MCF 10A (cell line): ENCODE measurements around the gene ANP32B. TPM values are rescaled to one million over a fixed set of nuclear protein-coding genes. Genes with fewer than 3 reads are reported as not detected.

Experiments
- BruUV-seq: library from RNA; stranded (reverse); fragments of 400-500 nt; replicated peaks from 2 replicates; lab custom pipeline; 2021; lab: Mats Ljungman, UMichigan
- CTCF ChIA-PET: fragments of 300-600 bp; sonication (Branson Sonifier 250); formaldehyde crosslinking; extraction: SDS; loops from one replicate; lab custom pipeline; 2021; ENCODE audit warnings: antibody characterized with exemption, inconsistent platforms; lab: Yijun Ruan, JAX
- POLR2A ChIA-PET: fragments of 300-600, 350-650 bp; sonication (Branson Sonifier 250); formaldehyde crosslinking; extraction: SDS; loops from one replicate; lab custom pipeline; 2020; ENCODE audit warnings: antibody characterized with exemption, inconsistent platforms; lab: Yijun Ruan, JAX
- DNase-seq: peaks from one replicate; pipeline ENCODE4 v3.0.0-alpha.2; 2018; ENCODE audit not compliant: unreplicated experiment
- H3K27ac Mint-ChIP-seq: one replicate; pipeline ENCODE4 v1.8.0; 2022; ENCODE audit warnings: mild to moderate bottlenecking, low read depth, mixed read lengths; ENCODE audit not compliant: unreplicated experiment
- H3K27me3 Mint-ChIP-seq: one replicate; pipeline ENCODE4 v1.8.0; 2022; ENCODE audit warnings: mixed read lengths; ENCODE audit not compliant: insufficient read depth, unreplicated experiment
- H3K36me3 Mint-ChIP-seq: one replicate; pipeline ENCODE4 v1.8.0; 2022; ENCODE audit warnings: mild to moderate bottlenecking, moderate library complexity, mixed read lengths; ENCODE audit not compliant: insufficient read depth, unreplicated experiment
- H3K4me1 Mint-ChIP-seq: one replicate; pipeline ENCODE4 v1.8.0; 2022; ENCODE audit warnings: mixed read lengths; ENCODE audit not compliant: insufficient read depth, unreplicated experiment
- H3K4me3 Mint-ChIP-seq: one replicate; pipeline ENCODE4 v1.8.0; 2022; ENCODE audit warnings: mild to moderate bottlenecking, moderate library complexity, mixed read lengths; ENCODE audit not compliant: unreplicated experiment
- H3K9me3 Mint-ChIP-seq: one replicate; pipeline ENCODE4 v1.8.0; 2022; ENCODE audit warnings: mixed read lengths; ENCODE audit not compliant: unreplicated experiment
- intact Hi-C: fragments of 100-400 bp; cut with micrococcal nuclease; formaldehyde crosslinking; loops from 2 replicates; pipeline ENCODE4 v1.14.1; 2022
- total RNA-seq: library from RNA; stranded (reverse); gene quantifications from 2 replicates; pipeline ENCODE4 v1.2.3, GENCODE V29; 2022
- TF ChIP-seq, protein P1 (sequence below): fragments of 200-600 bp; IDR thresholded peaks from one replicate; pipeline ENCODE4 v1.8.0; 2022; ENCODE audit warnings: antibody characterized with exemption, mild to moderate bottlenecking; ENCODE audit not compliant: unreplicated experiment

The ANP32B gene
- total RNA-seq, 1 experiment from 2014 or later, result 245 TPM

DNA sequence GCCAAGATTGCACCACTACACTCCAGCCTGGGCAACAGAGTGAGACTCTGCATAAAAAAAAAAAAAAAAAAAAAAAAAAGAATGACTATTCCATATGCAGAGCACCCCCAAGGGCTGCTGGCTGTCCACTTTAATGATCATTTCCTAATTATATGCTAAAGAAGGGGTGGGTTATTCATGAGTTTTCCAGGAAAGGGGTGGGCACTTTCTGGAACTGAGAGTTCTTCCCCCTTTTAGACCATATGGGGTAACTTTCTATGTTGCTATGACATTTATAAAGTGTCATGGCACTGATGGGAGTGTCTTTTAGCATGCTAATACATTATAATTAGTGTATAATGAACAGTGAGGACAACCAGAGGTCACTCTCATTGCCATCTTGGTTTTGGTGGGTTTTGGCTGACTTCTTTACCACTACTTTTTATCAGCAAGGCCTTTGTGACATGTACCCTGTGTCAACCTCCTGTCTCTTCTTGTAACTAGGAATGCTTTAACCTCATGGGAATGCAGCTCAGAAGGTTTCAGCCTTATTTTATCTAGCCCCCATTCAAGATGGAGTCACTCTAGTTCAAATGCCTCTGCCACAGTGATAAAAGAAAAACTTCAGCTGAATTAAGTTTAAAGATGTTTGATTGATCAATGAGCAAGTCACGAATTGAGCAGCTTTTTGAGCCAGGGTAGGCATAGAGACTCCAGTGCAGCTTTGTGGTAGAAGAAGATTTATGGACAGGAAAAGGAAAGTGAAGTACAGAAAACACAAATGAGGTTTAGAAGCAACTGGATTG, 66.3 kb downstream of the ANP32B start:
- intact Hi-C loops, result no loop called here
- Mint-ChIP-seq H3K9me3 (no peaks in the 10 kb centered on the region), H3K4me3 (no peak overlapping the region), H3K27me3 (no peaks in the 10 kb centered on the region), H3K27ac (no peak overlapping the region), H3K4me1 (no peaks in the 10 kb centered on the region), H3K36me3 (no peaks in the 10 kb centered on the region)
- POLR2A ChIA-PET, result interaction anchor here (0.6 kb wide), 1 partner anchor 19 kb away, joined by 3 read pairs; no protein-coding TSS in a partner anchor
- BruUV-seq, result no TSS peak
- TF ChIP-seq, protein P1, sequence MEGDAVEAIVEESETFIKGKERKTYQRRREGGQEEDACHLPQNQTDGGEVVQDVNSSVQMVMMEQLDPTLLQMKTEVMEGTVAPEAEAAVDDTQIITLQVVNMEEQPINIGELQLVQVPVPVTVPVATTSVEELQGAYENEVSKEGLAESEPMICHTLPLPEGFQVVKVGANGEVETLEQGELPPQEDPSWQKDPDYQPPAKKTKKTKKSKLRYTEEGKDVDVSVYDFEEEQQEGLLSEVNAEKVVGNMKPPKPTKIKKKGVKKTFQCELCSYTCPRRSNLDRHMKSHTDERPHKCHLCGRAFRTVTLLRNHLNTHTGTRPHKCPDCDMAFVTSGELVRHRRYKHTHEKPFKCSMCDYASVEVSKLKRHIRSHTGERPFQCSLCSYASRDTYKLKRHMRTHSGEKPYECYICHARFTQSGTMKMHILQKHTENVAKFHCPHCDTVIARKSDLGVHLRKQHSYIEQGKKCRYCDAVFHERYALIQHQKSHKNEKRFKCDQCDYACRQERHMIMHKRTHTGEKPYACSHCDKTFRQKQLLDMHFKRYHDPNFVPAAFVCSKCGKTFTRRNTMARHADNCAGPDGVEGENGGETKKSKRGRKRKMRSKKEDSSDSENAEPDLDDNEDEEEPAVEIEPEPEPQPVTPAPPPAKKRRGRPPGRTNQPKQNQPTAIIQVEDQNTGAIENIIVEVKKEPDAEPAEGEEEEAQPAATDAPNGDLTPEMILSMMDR, result no peak
- CTCF ChIA-PET, result interaction anchor here (0.5 kb wide), 1 partner anchor 125 kb away, joined by 3 read pairs; no protein-coding TSS in a partner anchor
- DNase-seq, result no peak

DNA sequence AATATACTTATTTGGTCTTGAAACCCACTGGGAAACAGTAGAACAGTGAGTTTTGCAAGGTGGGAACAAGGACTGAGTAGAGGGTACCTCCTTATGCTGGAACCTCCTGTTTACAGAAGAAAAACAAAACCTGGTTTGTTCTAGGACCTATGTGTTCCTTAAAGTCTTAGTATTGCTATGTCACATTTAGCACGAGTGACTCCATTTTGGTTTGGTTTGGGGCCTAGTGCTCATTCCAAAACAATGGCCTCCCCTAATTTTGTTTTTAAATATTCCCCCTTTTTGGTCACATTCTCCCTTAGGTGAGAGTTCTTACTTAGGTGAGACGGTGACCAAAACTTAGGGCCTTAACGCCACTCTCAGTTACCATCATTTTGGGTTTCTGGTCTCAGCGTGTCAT, 67.2 kb downstream of the ANP32B start:
- DNase-seq, result no peak
- BruUV-seq, result no TSS peak
- intact Hi-C loops, result no loop called here
- TF ChIP-seq, protein P1, result no peak
- Mint-ChIP-seq H3K4me1 (no peaks in the 10 kb centered on the region), H3K36me3 (no peaks in the 10 kb centered on the region), H3K27me3 (no peaks in the 10 kb centered on the region), H3K27ac (no peak overlapping the region), H3K9me3 (no peaks in the 10 kb centered on the region), H3K4me3 (no peak overlapping the region)
- POLR2A ChIA-PET, result no interaction called here
- CTCF ChIA-PET, result interaction anchor here (0.7 kb wide), 1 partner anchor 10 kb away, joined by 3 read pairs; no protein-coding TSS in a partner anchor

DNA sequence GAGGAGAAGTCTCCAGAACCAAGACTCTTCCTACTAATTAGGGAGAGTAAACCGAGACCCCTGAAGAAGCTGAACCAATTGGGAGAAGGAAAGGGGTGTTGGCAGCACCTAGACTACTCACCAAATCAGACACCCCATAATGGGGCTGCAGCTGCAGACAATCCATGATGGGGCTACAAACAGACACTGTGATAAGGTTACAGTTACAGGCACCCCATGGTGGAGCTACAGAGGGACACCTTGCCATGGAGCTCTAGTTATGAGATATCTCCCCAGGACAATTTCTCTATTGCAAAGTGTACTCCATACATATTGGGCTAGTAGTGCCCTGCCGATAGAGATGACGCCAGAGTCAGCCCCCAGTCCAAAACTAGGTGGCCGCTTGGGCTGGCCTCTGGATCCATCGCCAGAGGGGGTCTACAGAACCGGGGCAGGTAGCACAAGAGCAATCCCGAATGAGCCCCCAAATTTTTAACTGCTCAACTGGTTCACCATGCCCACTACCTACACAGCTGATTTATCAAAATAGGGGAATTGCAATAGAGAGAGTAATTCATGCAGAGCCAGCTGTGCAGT, 71.3 kb downstream of the ANP32B start:
- no peak overlapping the region for H3K4me3 Mint-ChIP-seq
- no peaks in the 10 kb centered on the region for H3K4me1 Mint-ChIP-seq
- CTCF ChIA-PET, result interaction anchor here (1.0 to 1.2 kb wide), 3 partner anchors 10 to 132 kb away, joined by 3 to 4 read pairs (median 3); no protein-coding TSS in a partner anchor
- POLR2A ChIA-PET, result interaction anchor here (1.2 kb wide), 1 partner anchor 92 kb away, joined by 3 read pairs; no protein-coding TSS in a partner anchor
- no TSS peak for BruUV-seq
- no peak for DNase-seq
- intact Hi-C loops, result no loop called here
- no peaks in the 10 kb centered on the region for H3K27me3 Mint-ChIP-seq
- no peak overlapping the region for H3K27ac Mint-ChIP-seq
- TF ChIP-seq, protein P1, result no peak
- no peaks in the 10 kb centered on the region for H3K36me3 Mint-ChIP-seq
- no peaks in the 10 kb centered on the region for H3K9me3 Mint-ChIP-seq
